ENCODE results near the gene LRMDA. TPM values are rescaled to one million over a fixed set of nuclear protein-coding genes. Genes with fewer than 3 reads are reported as not detected.

The LRMDA gene
- total RNA-seq, 1 donor from 2014 or later = not detected

DNA sequence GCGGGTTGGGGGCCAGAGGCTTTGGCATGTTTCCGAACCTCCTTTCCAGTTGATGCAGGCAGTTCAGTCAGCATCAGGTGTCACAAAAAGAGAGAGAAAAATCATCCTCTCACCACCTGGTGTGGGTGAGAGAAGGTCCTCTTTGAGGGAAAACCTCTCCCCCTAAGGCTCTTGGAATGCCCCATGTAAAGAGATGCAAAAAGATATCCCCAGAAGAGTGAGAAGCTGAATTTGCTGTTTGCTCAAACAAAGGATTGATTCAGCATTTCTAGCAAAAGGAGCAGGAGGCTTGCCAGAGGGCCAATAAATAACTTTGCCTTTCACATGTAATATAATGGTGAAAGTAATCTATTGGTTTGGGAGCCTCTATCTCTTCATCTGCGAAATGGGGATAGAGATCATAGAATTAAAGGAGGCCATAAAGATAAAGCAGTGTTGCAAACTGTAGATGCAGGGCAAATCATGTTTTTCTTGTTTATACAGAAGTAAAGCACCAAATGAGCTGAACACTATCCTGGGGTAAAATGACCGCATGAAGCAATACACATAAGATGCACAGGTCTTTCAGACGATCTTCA, 425.9 kb downstream of the LRMDA start:
- DNase-seq (ENCODE audit: low read depth) = no peak

GRCh38 chr10:75857896-75858295, 426.5 kb downstream of the LRMDA start:
- DNase-seq (ENCODE audit: low read depth) = no peak

GRCh38 chr10:75858339-75858738, 426.9 kb downstream of the LRMDA start:
- no peak for DNase-seq (ENCODE audit: low read depth)

- DNase-seq (ENCODE audit: low read depth) = no peak
These were observed 427.7 kb downstream of the LRMDA start for GRCh38 chr10:75859141-75859540.

DNA sequence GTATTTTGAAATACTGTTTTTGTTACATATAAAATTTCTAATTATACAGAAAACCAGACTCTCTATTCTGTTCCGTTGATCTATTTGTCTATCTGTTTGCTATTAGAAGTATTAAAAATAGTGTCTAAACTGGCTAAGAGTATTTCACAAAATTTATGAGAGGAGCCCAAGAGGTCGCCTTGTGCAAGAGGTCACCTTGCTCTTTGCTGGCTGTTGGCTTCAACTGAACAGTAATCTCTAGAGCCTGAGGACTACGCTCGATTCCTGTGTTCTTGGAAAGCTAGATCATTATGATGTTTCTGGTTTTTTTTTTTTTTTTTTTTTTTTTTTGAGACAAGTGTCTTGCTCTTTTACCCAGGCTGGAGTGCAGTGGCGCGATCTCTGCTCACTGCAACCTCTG, 428.6 kb downstream of the LRMDA start:
- no peak for DNase-seq (ENCODE audit: low read depth)

DNA sequence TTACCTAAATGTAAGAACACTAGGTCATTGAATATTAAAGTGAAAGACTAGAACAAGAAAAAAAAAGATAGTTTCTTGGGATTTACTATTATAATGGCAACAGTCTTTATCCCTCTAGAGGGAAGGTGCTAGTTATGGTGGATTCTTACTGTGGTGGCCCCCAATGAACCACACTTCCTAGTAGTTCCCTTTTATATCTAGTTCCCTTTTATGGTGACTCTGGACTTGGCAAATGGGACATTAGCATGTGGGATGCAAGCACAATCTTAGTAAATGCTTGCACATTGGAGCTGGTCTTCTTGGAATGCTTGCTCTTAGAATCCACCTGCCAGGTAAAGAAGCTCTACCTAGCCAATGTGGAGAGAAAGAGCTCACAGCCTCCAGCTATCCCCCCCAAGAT, 430.2 kb downstream of the LRMDA start:
- no peak for DNase-seq (ENCODE audit: low read depth)

GRCh38 chr10:75862935-75863334, 431.5 kb downstream of the LRMDA start:
- no peak for DNase-seq (ENCODE audit: low read depth)

- no peak for DNase-seq (ENCODE audit: low read depth)
These were observed 433.3 kb downstream of the LRMDA start for GRCh38 chr10:75864717-75865116.

GRCh38 chr10:75865413-75866299, 434.2 kb downstream of the LRMDA start:
- DNase-seq (ENCODE audit: low read depth) = no peak

- no peak for DNase-seq (ENCODE audit: low read depth)
These were observed 434.8 kb downstream of the LRMDA start for GRCh38 chr10:75866300-75866625.

DNA sequence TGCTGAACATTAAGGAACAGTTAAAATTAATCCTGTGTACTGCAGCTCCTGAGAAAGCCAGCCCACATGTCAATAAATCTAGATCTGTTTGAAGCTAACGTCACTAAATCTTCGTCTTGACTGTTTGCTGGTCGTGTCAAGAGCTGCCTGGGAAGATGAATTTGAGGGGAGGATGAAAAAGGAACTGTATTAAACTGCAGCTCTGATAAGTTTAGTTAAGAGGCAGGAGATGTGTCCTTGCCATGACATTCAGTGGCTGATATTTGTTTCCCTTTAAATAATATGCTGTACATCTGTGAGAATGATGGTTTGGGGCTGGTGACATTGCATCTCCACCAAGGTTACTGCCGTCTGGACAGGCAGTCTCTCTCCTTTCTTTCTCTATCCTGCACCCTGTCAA, 435.3 kb downstream of the LRMDA start:
- DNase-seq (ENCODE audit: low read depth) = no peak

DNA sequence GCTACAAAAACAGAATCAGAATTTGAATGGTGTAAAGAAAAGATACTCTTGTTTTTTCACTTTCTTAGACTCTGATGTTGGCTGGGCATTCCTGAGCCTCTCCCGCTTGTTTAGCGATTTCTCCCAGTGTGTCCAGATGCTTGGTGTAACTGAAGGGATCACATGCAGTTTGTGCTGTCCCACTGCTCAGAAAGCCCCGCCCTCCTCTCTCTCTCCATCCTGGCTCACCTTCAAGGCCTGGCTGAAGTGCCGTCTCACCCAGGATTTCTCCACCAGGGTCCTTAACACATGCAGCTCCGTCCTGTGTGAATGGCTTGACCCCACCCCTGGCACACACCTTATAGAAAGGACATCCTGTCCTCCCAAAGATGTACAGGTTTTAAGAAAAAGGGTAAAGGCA, 437.1 kb downstream of the LRMDA start:
- no peak for DNase-seq (ENCODE audit: low read depth)

- no peak for DNase-seq (ENCODE audit: low read depth)
These were observed 438.7 kb downstream of the LRMDA start for GRCh38 chr10:75870039-75870645.

DNA sequence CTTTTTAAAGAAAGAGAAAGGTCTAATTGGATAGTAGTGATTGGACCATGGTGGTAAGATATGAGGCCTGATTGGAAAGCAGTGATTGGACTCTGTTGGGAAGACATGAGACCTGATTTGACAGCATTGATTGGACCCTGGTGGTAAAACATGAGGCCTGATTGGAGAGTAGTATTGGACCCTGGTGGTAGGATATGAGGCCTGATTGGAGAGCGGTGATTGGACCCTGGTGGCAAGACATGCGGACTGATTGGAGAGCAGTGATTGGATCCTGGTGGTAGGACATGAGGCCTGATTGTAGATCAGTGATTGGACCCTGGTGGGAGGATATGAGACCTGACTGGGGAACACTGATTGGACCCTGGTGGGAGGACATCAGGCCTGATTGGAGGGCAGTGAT, 444.3 kb downstream of the LRMDA start:
- no peak for DNase-seq (ENCODE audit: low read depth)

- no peak for DNase-seq (ENCODE audit: low read depth)
These were observed 445.3 kb downstream of the LRMDA start for GRCh38 chr10:75876710-75877109.

- no peak for DNase-seq (ENCODE audit: low read depth)
These were observed 446.5 kb downstream of the LRMDA start for GRCh38 chr10:75877877-75878276.

DNA sequence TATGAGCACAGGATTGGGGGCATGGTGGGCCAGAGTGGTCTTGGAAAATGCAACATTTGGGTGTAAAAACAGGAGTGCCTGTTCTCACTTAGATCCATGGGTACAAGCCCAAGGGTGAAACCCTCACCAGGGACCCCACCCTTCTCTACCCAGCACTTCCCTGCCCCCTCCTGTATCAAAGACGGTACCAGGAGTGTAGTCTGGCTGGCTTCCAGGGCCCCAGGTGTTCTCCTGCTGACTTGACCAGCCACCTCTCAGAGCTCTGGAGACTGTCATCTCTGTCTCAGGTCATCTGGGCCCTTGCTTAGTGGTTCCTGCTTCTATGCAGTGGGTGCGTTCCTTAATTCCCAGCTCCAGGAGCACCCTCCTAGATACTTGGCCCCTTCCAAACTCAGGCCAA, 447.2 kb downstream of the LRMDA start:
- DNase-seq (ENCODE audit: low read depth) = no peak

GRCh38 chr10:75880031-75880775, 448.8 kb downstream of the LRMDA start:
- DNase-seq (ENCODE audit: low read depth) = no peak

DNA sequence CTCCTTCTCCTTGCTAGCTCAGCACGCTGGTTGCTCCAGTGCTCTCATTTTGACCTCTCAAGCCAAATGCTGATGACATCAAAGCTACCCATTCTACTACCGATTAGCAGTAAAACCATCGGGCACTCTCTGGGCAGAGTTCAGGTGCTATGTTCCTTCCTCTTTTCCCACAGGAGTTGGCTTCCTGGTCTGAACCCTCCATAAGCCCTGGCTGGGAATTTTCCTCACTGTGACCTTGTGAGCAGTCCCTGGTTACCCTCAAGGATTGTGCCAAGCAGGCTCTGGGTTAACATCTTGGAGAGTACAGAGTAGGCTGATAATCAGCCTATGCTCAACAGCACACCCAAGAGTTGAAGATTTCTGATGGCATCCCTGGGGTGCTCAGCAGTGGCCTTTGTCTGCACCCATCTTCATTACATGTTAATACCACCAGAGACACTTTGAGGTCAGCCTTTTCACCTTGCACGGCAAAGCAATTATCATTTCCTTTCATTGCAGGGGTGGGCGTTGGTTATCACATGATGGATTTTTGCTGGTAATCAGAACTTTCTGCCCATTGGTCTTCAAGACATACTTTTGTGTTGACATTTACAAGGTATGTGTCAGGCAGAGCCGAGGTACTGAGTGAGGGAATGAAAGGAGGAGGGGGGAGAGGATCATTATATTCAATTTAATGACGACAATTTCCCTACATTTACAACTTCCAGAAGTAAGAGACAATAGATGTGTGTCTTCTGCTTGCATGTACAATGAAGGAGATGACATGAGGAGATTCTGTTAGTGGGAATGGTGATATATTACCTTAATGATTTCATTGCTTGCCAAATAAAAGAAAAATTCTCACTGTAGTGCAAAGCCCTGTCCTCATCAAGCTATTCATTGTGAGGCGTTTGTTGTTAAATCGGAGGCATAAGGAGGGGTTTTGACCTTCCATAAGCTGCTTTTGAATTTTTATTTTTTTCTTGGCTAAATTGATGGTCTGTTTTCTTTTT, 452.0 kb downstream of the LRMDA start:
- no peak for DNase-seq (ENCODE audit: low read depth)

DNA sequence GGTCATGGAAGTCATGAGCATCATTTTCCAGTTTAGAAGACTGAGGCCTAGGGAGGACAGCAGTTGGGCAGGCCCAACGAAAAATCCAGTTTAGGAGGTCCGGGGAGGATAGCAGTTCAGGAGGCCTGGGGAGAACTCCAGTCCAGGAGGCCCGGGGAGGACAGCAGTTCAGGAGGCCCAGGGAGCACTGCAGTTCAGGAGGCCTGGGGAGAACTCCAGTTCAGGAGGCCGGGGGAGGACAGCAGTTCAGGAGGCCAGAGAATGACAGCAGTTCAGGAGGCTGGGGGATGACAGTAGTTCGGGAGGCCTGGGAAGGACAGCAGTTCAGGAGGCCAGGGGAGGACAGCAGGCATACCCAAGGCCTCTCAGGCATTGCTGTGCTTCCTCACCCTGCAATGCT, 453.4 kb downstream of the LRMDA start:
- DNase-seq (ENCODE audit: low read depth) = no peak

GRCh38 chr10:75887369-75887768, 455.9 kb downstream of the LRMDA start:
- no peak for DNase-seq (ENCODE audit: low read depth)
